GM18517 (cell line): ENCODE measurements around the gene TMC3.
"Not testable (repeated sequence)": the region's sequence is repeated elsewhere in the genome, so short reads cannot be mapped to it uniquely, and the experiment has no call there.

Source experiments
- ATAC-seq: cut with Tn5 transposase; IDR thresholded peaks from one replicate; pipeline ENCODE4 v1.9.1; 2021; ENCODE audit warnings: mild to moderate bottlenecking, moderate library complexity; ENCODE audit not compliant: unreplicated experiment

TMC3 gene

GRCh38 chr15:81348691-81349090 lies 25.3 kb downstream of the TMC3 start:
- not testable (repeated sequence) for ATAC-seq

GRCh38 chr15:81347910-81348309 lies 26.1 kb downstream of the TMC3 start:
- ATAC-seq, result no peak

GRCh38 chr15:81346611-81347010 lies 27.4 kb downstream of the TMC3 start:
- ATAC-seq, result no peak

GRCh38 chr15:81343371-81343770 lies 30.6 kb downstream of the TMC3 start:
- no peak for ATAC-seq

GRCh38 chr15:81341351-81341750 lies 32.7 kb downstream of the TMC3 start:
- no peak for ATAC-seq

DNA sequence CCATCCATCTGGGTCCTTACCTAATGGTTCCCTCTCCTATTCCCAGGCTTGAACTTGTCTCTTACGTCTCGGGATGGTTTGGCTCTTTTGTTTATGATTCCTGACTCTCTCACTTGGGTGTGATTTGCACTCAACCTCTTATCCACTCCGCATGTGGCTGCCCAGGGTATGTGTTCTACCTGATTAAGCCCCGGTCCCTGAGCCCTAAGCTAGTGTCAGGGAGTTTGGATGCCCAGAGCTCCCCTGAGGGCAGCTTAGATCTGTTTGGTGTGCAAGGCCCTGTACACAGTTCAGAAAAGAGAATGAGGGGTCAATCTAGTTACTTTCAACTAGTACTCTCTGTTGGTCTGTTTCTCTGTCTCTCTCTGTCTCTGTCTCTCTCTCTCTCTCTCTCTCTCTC lies 34.2 kb downstream of the TMC3 start:
- ATAC-seq, result no peak

GRCh38 chr15:81339321-81339720 lies 34.7 kb downstream of the TMC3 start:
- ATAC-seq, result no peak

GRCh38 chr15:81338170-81339007 lies 35.6 kb downstream of the TMC3 start:
- ATAC-seq, result no peak

GRCh38 chr15:81337713-81338157 lies 36.3 kb downstream of the TMC3 start:
- no peak for ATAC-seq

DNA sequence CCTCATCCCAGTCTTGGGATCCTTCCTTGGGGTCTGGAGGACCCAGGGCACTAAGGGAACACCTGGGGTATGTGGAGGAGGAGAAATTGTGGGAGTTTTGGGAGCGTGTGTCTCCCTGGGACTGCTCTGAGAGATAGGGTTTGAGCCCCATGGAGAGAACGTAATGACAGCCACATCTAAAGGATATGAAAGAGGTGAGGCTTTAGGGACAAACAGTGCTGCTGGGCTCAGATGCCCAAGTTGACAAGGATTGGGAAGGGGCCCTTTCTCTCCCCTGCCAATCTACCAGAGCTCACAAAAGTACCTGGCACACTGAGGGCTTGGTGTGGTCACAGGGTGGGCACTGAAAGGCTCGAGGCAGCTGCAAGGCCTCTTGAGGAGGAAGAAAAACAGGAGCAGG lies 36.8 kb downstream of the TMC3 start:
- no peak for ATAC-seq

DNA sequence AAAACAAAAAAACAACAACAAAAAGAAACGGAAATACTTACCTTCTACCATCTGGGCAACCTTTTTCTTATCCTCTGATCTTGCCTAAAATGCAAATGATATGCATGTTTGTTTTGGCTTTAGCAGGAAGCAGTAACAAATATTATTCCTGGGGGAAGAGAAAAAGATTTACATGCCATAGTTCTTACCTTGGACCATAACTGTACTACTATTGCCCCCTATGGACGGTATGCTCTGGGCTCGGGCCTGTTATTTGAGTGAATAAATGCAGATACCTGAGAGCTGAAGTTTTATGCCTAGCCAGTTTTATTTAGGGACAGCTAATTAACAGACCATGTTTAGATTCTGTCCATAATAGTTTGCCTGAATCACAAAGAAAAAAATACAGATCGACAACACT lies 37.4 kb downstream of the TMC3 start:
- peak; percentile 59 for ATAC-seq

- no peak for ATAC-seq
Observed at GRCh38 chr15:81335631-81336030, 38.4 kb downstream of the TMC3 start.

GRCh38 chr15:81334768-81335435 lies 39.1 kb downstream of the TMC3 start:
- no peak for ATAC-seq

- no peak for ATAC-seq
Observed at GRCh38 chr15:81333363-81333762, 40.6 kb downstream of the TMC3 start.

DNA sequence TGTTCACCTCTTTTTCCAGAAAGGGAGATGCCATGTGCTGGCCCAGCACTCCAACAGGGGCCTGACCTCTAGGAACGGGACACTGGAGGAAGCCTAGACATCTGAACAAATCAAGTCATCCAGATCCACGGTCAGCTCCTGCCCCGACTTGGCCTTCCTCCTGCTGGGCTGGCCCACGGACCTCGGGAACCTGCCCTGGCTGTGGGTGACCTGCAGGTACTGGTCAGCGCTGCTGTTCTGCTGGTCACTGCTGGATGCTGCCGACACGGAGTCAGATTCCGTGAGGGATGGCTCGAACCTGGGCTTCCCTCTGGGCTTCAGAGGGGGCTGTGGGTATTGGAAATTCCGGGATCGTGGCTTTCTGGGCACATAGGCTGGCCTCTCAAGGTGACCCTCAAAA lies 41.7 kb downstream of the TMC3 start:
- ATAC-seq, result no peak

- no peak for ATAC-seq
Observed at GRCh38 chr15:81331600-81331999, 42.4 kb downstream of the TMC3 start.

DNA sequence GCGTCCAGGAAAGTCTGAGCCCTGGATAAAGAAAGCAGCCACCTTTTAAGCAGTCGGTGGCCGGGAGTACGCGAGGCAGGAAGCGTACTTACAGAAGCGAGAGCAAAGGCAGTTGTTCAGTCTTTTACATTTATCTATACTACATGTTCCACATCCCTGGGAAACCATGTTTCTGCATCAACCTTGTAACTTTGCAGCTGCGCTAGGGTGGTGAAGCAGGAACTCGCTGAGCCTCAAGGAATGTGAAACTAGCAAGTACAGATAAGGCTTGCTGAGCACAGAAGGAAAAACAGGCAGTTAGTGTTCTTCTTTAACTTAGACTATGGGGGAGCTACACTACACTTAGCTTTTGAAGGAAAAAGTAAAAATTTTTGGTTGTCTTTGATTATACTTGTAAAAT lies 42.9 kb downstream of the TMC3 start:
- not testable (repeated sequence) for ATAC-seq

- ATAC-seq, result no peak
Observed at GRCh38 chr15:81330366-81331090, 43.5 kb downstream of the TMC3 start.

DNA sequence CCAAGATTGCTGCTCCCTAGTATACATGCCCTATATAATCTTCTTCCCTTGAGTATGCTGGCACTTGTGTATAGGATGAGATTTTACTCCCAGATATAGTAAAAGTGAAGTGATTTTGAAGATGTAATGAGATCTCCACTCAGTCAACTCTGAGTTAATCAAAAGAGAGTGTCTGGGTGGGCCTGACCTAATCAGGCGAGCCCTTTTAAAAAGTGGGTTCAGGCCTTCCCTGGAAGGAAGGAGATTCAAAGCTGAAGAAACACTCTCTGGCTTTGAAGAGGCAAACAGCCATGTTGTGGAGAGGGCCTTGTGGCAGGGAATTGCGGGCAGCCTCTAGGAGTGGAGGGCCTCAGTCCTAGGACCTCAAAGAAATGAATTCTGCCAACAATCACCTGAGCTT lies 44.6 kb downstream of the TMC3 start:
- ATAC-seq, result no peak

GRCh38 chr15:81327516-81327915 lies 46.5 kb downstream of the TMC3 start:
- no peak for ATAC-seq

DNA sequence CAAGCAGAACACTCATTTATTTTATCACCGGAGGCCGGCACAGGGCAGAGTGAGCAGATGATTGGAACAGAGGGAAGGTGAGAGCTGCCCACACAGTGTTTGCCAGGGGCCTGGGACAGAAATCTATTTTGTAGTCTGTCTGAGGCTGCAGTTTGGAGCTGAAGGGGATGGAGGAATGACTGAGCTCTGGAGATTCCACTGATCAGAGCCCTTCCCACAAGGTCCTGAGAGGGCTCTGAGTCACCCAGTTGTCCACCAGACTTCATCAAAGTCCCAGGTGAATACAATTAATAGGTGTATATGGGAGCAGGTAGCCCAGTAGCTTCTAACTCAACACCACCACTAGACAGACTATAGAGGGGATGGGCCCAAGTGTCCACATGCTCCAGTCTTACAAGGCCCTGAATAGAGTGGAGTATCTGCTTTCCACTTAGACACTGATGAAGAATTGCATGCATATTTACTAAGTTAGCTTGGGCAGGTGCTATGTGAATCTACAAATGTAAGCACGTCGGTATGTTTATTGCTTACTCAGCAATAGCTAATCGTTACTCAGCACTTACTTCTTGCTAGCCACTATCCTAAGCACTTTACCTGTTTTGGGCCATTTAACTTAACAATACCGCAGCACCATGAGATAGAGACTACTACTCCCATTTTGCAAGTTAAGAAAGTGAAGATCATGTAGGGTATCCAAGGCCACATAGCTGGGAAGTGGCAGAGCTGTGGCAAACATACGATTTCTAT lies 47.4 kb downstream of the TMC3 start:
- ATAC-seq, result no peak
